GM21576 (cell line): ENCODE results near the gene SFT2D1.
A peak's percentile ranks its signal among the peaks of the same experiment; 100 is the strongest.

Experiments used
- ATAC-seq: cut with Tn5 transposase; IDR thresholded peaks from one replicate; pipeline ENCODE4 v1.9.1; 2021; ENCODE audit warnings: mild to moderate bottlenecking, moderate library complexity; ENCODE audit not compliant: unreplicated experiment

Gene SFT2D1

GRCh38 chr6:166308769-166309589 is 33.4 kb downstream of the SFT2D1 start:
- ATAC-seq, result no peak

- ATAC-seq, result no peak
Measured at GRCh38 chr6:166308033-166308768, 34.1 kb downstream of the SFT2D1 start, which contains the start of gene PRR18. Gene PRR18, minus strand, starts transcription at chr6:166308392. Its CDS starts 250 bp downstream, at chr6:166308142.

GRCh38 chr6:166307082-166308032 is 35.0 kb downstream of the SFT2D1 start:
- no peak for ATAC-seq

GRCh38 chr6:166306378-166307081 is 35.8 kb downstream of the SFT2D1 start:
- no peak for ATAC-seq

GRCh38 chr6:166305562-166306117 is 36.7 kb downstream of the SFT2D1 start:
- ATAC-seq, result no peak

- ATAC-seq, result no peak
Measured at GRCh38 chr6:166304106-166304505, 38.2 kb downstream of the SFT2D1 start.

- no peak for ATAC-seq
Measured at GRCh38 chr6:166301611-166302529, 40.5 kb downstream of the SFT2D1 start.

- no peak for ATAC-seq
Measured at GRCh38 chr6:166300357-166300987, 41.9 kb downstream of the SFT2D1 start.

- ATAC-seq, result no peak
Measured at GRCh38 chr6:166297606-166298005, 44.7 kb downstream of the SFT2D1 start.

- no peak for ATAC-seq
Measured at GRCh38 chr6:166296035-166296883, 46.1 kb downstream of the SFT2D1 start.

GRCh38 chr6:166293731-166294584 is 48.4 kb downstream of the SFT2D1 start:
- ATAC-seq, result no peak

- no peak for ATAC-seq
Measured at GRCh38 chr6:166289207-166290060, 52.9 kb downstream of the SFT2D1 start.

GRCh38 chr6:166286839-166287271 is 55.5 kb downstream of the SFT2D1 start:
- peak; percentile 96 for ATAC-seq

GRCh38 chr6:166285233-166285632 is 57.1 kb downstream of the SFT2D1 start:
- no peak for ATAC-seq

- ATAC-seq, result no peak
Measured at GRCh38 chr6:166284640-166285039, 57.7 kb downstream of the SFT2D1 start.
